Mucosa of descending colon (tissue), 3 donors: ENCODE results near the gene NUPR1. TPM values are rescaled to one million over a fixed set of nuclear protein-coding genes. Genes with fewer than 3 reads are reported as not detected.
A peak's percentile ranks its signal among the peaks of the same experiment; 100 is the strongest.
"Not testable (repeated sequence)": the region's sequence is repeated elsewhere in the genome, so short reads cannot be mapped to it uniquely, and the experiment has no call there.

Experiments used
- ATAC-seq: fragments of 200-7000 bp; cut with Tn5 transposase; one replicate; pipeline ENCODE4 v1.9.1; 2020; ENCODE audit warnings: mild to moderate bottlenecking, moderate library complexity
- DNase-seq, 3 donors: peaks; one replicate each; pipeline ENCODE4 v3.0.0-alpha.2; 2020
- H3K36me3 ChIP-seq: fragments of 200-600 bp; one replicate; pipeline ENCODE4 v1.8.0; 2021; ENCODE audit warnings: low read depth, mild to moderate bottlenecking
- H3K4me1 ChIP-seq: fragments of 200-600 bp; one replicate; pipeline ENCODE4 v1.8.0; 2021; ENCODE audit warnings: low read depth, mild to moderate bottlenecking
- H3K4me3 ChIP-seq: fragments of 200-600 bp; one replicate; pipeline ENCODE4 v1.8.0; 2021; ENCODE audit warnings: mild to moderate bottlenecking
- H3K9me3 ChIP-seq: fragments of 200-600 bp; one replicate; pipeline ENCODE4 v1.8.0; 2021; ENCODE audit warnings: mild to moderate bottlenecking
- intact Hi-C, 2 donors: fragments of 100-400 bp; cut with DNase I in 1 of 2; cut with micrococcal nuclease in 1 of 2; formaldehyde crosslinking; loops; one replicate each; pipeline versions ENCODE4 v1.11.0 to v1.11.1; 2022; cut with DNase I, micrococcal nuclease
- total RNA-seq, 3 donors: library from RNA; stranded (reverse); fragmentation: NEBNext Ultra II Directional in 2 of 3; extraction: Animal tissue kit (Norgen Biotek cat#: 25700) in 2 of 3; gene quantifications; one replicate each; pipeline versions ENCODE4 v1.2.1 to v1.2.4, GENCODE V29; 2021 to 2023
- TF ChIP-seq, protein P1 (sequence below): fragments of 200-600 bp; IDR thresholded peaks from one replicate; pipeline ENCODE4 v1.8.0; 2022; ENCODE audit warnings: antibody characterized with exemption, mild to moderate bottlenecking
- donor health status: DM: no; HTN: no; CAD: no; lungs with moderate emphysema.
- donor health status: DM: no; HTN: no; CAD: no.
- donor health status: DM: no; HTN: yes; CAD: no.

The NUPR1 gene
- total RNA-seq, 3 donors from 2014 or later: 51.7 to 145 (median 129) TPM

DNA sequence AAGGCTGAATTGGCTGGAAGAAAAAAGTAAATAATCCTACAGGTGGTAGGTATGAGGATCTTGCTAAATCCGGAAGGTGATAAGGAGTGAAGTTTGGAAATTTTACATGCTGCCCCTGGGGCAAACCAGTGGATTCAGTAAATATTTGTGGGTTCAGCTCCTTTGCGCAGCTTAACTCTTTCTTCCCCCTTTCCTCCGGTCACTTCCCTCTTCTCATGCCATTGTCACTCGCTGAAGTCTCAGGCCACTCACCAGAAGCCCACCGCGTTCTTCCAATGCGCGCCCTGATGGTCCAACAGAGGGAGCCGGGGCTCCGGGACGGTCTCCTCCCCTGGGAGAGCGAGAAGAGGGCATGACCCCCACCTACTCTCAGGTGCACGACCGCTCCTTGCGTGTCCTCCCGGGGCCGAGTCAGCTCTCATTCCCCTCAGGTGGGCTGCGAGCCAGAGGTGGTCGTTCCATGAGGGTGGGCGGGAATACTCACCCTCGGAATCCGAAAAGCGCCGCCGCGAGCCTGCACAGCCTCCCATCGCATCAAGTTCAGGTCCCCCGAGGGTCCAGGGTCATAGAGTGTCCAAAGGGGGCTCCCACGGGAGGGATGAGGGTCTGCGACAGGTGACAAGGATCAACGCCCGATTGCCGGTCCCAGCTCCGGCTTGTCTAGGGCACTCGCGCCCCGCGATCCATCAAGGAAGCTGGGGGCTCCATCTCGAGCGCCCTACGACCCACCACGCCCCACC is 47.4 kb downstream of the NUPR1 start:
- peaks cover 27% of the 10 kb centered on the region for H3K4me1 ChIP-seq
- no peaks in the 10 kb centered on the region for H3K9me3 ChIP-seq
- intact Hi-C loops: no loop called here
- TF ChIP-seq, protein P1, sequence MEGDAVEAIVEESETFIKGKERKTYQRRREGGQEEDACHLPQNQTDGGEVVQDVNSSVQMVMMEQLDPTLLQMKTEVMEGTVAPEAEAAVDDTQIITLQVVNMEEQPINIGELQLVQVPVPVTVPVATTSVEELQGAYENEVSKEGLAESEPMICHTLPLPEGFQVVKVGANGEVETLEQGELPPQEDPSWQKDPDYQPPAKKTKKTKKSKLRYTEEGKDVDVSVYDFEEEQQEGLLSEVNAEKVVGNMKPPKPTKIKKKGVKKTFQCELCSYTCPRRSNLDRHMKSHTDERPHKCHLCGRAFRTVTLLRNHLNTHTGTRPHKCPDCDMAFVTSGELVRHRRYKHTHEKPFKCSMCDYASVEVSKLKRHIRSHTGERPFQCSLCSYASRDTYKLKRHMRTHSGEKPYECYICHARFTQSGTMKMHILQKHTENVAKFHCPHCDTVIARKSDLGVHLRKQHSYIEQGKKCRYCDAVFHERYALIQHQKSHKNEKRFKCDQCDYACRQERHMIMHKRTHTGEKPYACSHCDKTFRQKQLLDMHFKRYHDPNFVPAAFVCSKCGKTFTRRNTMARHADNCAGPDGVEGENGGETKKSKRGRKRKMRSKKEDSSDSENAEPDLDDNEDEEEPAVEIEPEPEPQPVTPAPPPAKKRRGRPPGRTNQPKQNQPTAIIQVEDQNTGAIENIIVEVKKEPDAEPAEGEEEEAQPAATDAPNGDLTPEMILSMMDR: no peak
- H3K36me3 ChIP-seq: peaks cover 4% of the 10 kb centered on the region
- H3K4me3 ChIP-seq: peak overlapping the region; percentile 78
- ATAC-seq: peak; percentile 13
- DNase-seq: peak in 2 of 3 donors; percentile 57 to 71

DNA sequence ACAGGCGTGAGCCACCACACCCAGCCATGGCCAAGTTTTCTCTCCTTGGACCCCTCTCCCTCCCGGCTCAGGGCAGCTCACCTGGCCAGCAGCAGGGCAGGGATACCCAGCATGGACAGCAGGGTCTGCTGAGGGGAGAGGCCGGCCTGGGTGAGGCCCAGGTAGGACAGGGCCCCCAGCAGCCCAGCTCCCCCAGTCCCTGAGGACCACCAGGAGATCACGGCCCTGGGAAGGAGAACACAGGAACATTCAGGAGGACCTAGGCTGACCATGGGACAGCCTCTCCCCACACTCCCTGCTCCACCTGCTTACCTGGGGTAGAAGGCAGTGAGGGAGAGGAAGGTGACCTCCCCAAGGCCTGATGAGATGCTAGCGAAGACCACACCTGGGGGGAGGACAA is 52.5 kb downstream of the NUPR1 start:
- DNase-seq: peak in 2 of 3 donors; percentile 22 to 44
- H3K36me3 ChIP-seq: no peaks in the 10 kb centered on the region
- peaks cover 25% of the 10 kb centered on the region for H3K4me1 ChIP-seq
- intact Hi-C loops: no loop called here
- no peak for ATAC-seq
- H3K4me3 ChIP-seq: no peak overlapping the region
- TF ChIP-seq, protein P1: no peak
- H3K9me3 ChIP-seq: no peaks in the 10 kb centered on the region

DNA sequence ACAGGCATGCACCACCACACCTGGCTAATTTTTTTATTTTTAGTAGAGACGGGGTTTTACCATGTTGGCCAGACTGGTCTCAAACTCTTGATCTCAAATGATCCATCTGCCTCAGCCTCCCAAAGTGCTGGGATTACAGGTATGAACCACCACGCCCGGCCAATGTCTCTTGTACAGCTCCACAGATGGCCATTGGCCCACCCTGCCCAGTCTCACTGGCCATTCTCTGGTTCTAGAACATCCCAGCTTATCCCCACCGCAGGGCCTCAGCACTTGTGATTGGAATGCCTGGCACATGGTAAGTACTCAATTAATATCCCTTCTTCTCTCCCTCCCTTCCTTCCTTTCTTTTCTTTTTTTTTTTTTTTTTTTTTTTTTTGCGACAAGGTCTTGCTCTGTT is 55.4 kb downstream of the NUPR1 start:
- intact Hi-C loops, H3K4me3 ChIP-seq, H3K36me3 ChIP-seq, H3K9me3 ChIP-seq, ATAC-seq: not testable (repeated sequence)
- peaks cover 33% of the 10 kb centered on the region for H3K4me1 ChIP-seq
- DNase-seq: peak in 2 of 3 donors; percentile 35 to 40

Other genes with a start within 250 kb of the NUPR1 start
- gene SBK1, start 246.4 kb downstream of the NUPR1 start, total RNA-seq: 1 to 10 TPM in 1 of 3 donors, under 1 TPM in 2; 0.28 to 1.8 (median 0.52) TPM
- 1 to 10 TPM in 2 of 3 donors, under 1 TPM in 1; 0.94 to 4.3 (median 1.0) TPM for gene NPIPB6, start 175.5 kb downstream of the NUPR1 start, total RNA-seq
- 100 to 1,000 TPM in 1 of 3 donors, 10 to 100 TPM in 2; 36.5 to 104 (median 52.4) TPM for gene EIF3CL, start 135.1 kb downstream of the NUPR1 start, total RNA-seq
- under 1 TPM; 0.24 to 0.32 (median 0.32) TPM for gene NPIPB7, start 66.6 kb downstream of the NUPR1 start, total RNA-seq
- gene CLN3, start 46.9 kb downstream of the NUPR1 start, total RNA-seq: 100 to 1,000 TPM in 2 of 3 donors, 10 to 100 TPM in 1; 73.4 to 125 (median 101) TPM
- 10 to 100 TPM; 28.8 to 65.4 (median 57.2) TPM for gene APOBR, start 44.3 kb downstream of the NUPR1 start, total RNA-seq
- gene IL27, start 32.1 kb downstream of the NUPR1 start, total RNA-seq: not detected
- 10 to 100 TPM; 21.6 to 45.9 (median 25.9) TPM for gene SGF29, start 14.9 kb upstream of the NUPR1 start, total RNA-seq
- gene SULT1A2, start 58.1 kb upstream of the NUPR1 start, total RNA-seq: 10 to 100 TPM; 17.2 to 46.8 (median 44.3) TPM
- 100 to 1,000 TPM in 2 of 3 donors, 10 to 100 TPM in 1; 52.4 to 254 (median 138) TPM for gene SULT1A1, start 71.1 kb upstream of the NUPR1 start, total RNA-seq
- 10 to 100 TPM in 1 of 3 donors, 1 to 10 TPM in 1, under 1 TPM in 1; 0.92 to 10.1 (median 1.2) TPM for gene NPIPB8, start 99.1 kb upstream of the NUPR1 start, total RNA-seq
- 100 to 1,000 TPM; 298 to 526 (median 426) TPM for gene EIF3C, start 172.5 kb upstream of the NUPR1 start, total RNA-seq
- gene NPIPB9, start 212.8 kb upstream of the NUPR1 start, total RNA-seq: 1 to 10 TPM; 4.1 to 6.4 (median 4.4) TPM